SH-SY5Y (cell line): ENCODE results near the gene PEX7.

Experiments
- GATA2 ChIP-seq: IDR thresholded peaks from 2 replicates; pipeline ENCODE4 v1.6.1; 2011; ENCODE audit warnings: mild to moderate bottlenecking, low read depth, low read length
- GATA3 ChIP-seq: IDR thresholded peaks from 2 replicates; pipeline ENCODE4 v1.6.1; 2011; ENCODE audit warnings: low read depth, mild to moderate bottlenecking, low read length, moderate library complexity

GRCh38 chr6:136774228-136775041, 48.0 kb upstream of the PEX7 start:
- TF ChIP-seq GATA2 (no peak), GATA3 (no peak)
